A172 (cell line): ENCODE data around the gene SMIM38. TPM values are rescaled to one million over a fixed set of nuclear protein-coding genes. Genes with fewer than 3 reads are reported as not detected.
"Not testable (repeated sequence)": the region's sequence is repeated elsewhere in the genome, so short reads cannot be mapped to it uniquely, and the experiment has no call there.

ENCODE experiments used
- DNase-seq: peaks from one replicate; pipeline ENCODE4 v3.0.0-alpha.2; 2015; ENCODE audit warnings: low spot score
- total RNA-seq: library from RNA; depleted of rRNA; stranded (reverse); fragments of >200 nt; shearing (Covaris generic); gene quantifications from 2 replicates; pipeline ENCODE4 v1.2.3, GENCODE V29; 2014

SMIM38 gene
- total RNA-seq, 1 experiment from 2014 or later: 1.8 TPM

DNA sequence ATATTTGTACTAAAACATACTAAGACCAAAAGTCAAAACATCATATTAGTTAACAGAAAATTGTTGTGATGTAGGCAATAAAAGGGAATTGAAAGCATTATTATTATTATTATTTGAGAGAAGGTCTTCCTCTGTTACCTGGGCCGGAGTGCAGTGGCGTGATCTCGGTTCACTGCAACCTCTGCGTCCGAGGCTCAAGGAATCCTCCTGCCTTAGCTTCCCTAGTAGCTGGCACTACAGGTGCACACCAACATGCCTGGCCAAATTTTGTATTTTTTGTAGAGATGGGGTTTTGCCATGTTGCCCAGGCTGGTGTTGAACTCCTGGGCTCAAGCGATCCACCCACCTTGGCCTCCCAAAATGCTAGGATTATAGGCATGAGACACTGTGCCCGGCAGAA is 15.6 kb upstream of the SMIM38 start:
- not testable (repeated sequence) for DNase-seq

DNA sequence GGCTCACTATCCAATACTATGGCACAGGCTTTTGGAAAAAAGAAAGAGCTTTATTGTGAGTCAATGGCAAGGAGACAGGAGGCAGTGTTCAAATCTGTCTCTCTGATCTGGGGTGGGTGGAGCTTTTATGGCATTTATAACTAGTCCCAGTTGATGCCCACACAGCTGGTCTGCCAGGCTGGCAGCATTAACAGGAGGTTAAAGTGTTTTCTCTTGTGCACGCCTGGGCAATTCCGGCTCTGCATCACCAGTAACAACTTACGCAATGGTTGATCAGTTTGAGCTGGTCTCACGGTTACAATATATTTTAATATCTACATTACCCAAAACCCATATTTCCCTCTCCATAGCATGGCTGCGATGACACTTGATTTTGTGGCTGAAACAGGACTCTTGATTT is 15.1 kb upstream of the SMIM38 start:
- DNase-seq: no peak

DNA sequence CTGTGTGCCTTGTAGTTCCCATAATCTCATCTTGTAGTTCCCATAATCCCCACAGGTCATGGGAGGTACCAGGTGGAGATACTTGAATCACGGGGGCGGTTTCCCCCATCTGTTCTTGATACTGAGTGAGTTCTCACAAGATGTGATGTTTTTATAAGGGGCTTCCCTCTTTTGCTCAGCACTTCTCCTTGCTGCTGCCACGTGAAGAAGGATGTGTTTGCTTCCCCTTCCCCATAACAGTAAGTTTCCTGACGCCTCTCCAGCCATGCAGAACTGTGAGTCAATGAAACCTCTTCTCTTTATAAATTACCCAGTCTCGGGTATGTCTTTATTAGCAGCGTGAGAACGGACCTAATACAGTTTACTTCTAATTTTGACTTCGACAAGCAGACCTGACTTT is 14.0 kb upstream of the SMIM38 start:
- no peak for DNase-seq

DNA sequence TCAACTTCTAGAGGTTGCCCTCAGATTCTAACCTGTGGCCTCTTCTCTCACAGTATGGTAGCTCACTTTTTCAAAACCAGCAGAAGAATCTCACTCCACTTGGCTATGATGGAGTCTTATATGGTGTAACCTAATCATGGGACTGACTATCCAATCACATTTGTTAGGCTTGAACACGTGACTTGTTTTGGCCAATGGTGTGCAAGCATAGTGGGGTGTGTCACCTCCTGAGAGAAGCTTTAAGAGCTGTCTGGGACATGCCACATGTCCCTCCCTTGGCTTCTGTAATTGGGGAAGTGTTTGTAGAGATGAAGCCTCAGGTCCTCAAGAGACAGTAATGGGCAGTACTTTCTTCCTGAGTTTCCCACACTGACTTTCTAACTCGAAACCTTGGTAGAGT is 12.8 kb upstream of the SMIM38 start:
- DNase-seq: no peak

DNA sequence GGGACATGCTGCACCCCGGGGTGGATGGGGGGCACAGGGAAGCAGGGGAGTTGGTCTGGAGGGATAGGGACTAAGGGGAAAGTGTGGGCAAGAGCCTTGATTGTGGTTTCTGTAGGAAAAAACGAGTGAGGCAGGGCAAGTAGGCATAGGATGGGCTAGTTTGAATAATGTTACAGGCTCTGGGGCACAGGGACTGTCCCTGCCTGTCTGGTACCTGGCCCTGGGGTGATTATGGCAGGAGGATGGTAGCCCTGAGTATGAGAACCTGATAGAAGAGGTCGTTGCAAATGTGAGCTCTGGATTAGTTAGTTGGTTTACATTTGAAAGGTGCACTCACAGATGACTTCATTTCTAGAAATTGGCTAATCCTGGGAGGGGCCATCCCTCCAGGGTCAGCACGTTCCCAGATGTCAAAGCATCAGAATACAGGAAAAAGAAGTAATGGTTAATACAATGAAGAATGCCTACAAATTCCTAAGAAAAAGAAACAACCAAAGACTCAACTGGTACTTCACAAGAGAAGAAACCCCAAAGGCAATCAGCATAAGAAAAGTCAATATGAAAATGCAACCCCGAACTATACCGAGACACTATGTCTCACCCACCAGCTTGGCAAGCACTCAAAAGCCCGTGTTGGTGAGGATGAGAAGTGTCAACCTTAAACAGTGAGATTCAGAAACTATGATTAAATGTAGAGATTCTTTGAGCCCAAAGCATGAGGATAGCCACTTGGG is 11.3 kb upstream of the SMIM38 start:
- DNase-seq: no peak

DNA sequence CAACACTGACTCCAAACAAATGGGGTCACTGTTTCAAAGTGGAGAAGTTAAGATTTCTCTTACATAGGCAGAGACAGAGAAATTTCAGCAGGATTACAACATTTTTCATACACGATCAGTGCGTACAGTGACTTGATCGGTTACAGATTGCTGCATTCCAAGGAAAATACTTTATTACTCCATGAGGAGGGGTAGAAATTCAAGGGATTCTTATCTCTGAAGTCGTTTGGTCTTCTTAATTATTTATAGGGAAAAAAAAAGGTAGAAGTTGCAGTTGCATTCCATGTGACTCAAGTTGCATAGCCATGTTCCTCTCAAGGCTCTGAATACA is 10.7 kb upstream of the SMIM38 start:
- no peak for DNase-seq

DNA sequence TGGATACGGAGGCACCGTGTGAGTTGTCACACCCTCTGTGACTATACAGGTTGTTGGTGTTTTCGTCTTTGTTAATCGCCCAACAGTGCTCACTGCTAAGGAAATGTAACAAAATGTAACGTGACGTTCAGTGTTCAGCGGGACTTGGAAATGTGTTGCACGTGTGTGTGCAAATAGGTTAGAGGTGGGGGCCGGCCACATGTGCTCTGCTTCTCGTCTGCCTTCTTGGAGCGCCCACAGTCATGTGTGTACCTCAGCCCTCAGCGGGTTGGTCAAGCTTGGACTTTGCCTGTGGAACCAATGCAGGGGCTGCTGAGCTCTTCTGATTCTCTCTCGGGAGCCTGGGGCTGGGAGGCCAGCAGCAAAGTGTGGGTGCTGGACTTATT is 7.4 kb upstream of the SMIM38 start:
- no peak for DNase-seq

DNA sequence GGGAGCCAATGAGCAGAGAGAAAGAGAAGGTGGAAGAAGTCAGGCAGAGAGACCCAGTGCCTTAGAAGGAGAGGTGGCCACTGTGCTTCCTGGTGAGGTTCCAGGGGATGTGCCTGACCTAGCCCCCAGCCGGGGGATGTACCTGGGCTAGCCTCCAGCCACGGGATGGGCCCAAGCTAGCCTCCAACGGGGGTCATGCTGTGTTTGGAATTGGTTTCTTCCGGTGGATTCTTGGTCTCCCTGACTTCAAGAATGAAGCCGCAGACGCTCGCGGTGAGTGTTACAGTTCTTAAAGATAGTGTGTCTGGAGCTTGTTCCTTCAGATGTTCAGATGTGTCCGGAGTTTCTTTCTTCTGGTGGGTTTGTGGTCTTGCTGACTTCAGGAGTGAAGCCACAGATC is 6.9 kb upstream of the SMIM38 start:
- no peak for DNase-seq

DNA sequence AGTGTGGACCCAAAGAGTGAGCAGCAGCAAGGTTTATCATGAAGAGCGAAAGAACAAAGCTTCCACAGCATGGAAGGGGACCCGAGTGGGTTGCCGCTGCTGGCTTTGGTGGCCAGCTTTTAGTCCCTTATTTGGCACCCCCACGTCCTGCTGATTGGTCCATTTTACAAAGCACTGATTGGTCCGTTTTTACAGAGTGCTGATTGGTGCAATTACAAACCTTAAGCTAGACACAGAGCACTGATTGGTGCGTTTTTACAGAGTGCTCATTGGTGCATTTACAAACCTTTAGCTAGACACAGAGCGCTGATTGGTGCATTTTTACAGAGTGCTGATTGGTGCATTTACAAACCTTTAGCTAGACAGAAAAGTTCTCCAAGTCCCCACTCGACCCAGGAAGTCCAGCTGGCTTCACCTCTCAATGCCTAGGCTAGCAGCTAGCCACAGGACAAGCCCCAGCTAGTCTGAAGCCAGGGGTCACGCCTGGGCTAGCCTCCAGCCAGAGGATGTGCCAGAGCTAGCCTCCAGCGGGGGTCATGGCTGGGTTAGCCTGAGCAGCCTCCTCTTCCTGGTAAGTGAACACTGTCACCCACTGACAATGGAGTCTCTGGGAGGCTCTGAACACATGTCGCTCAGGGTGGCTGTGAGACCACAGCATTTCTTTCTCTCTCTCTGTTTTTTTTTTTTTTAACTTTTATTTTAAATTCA is 6.2 kb upstream of the SMIM38 start:
- not testable (repeated sequence) for DNase-seq

DNA sequence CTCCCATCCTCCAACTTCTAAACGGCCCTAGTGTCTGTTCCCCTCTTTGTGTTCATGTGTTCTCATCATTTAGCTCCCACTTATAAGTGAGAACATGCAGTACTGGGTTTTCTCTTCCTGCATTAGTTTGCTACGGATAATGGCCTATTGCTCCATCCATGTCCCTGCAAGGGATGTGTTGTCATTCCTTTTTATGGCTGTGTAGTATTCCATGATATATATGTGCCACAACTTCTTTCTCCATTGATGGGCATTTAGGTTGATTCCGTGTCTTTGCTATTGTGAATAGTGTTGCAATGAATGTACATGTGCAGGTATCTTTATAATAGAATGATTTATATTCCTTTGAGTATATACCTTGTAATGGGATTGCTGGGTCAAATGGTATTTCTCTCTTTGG is 5.6 kb upstream of the SMIM38 start:
- no peak for DNase-seq

DNA sequence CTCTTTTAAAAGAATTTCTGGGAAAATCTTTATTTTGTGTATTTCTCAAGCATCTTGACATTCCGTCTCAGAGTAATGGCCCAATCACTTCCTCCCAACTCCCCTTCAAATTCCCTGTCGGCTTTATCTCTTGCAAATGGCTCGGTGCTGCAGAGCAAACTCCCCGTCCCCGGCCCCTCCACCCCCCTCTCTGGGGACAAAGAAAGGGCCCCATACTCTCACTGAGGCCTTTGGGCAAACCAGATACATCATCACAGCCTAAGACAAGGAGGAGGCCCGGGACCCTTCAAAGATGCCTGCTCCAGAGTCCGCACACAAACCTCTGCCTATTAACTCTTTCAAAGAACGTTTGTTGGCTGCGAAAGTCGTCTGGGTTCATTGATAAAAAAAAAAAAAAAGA is 3.9 kb upstream of the SMIM38 start:
- no peak for DNase-seq

DNA sequence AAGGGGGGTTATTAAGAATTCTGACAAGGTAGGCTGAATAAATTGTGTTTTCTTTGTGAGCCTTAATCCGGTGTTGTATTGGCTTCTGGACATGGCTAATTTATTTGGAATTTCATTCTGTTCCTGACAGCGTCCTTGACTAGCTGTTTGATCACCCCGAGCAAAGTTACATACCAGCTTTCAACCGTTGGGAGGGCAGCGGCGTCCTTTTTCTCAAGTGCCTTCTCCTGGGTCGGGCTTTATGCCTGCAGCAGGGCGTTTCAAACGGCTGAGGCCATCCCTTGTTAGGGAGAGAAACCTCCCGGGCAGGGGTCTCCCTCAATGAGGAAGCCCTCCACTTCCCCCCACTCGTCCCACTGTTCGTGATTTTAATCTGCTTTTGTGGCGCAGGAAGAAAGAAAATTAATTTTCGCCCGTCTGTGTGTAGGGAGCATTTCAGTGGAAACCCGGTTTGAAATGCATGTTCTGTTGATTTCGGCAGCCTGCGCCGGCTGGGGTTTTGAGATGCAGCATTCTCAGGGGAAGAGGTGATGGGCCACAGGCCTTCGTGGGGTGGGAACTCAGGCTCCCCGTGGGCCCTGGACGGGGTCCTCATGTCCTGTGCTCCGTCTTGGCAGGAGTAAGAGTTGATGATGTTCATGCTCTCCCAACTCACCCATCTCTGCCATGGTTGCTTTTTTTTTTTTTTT is 2.9 kb upstream of the SMIM38 start:
- DNase-seq: no peak

DNA sequence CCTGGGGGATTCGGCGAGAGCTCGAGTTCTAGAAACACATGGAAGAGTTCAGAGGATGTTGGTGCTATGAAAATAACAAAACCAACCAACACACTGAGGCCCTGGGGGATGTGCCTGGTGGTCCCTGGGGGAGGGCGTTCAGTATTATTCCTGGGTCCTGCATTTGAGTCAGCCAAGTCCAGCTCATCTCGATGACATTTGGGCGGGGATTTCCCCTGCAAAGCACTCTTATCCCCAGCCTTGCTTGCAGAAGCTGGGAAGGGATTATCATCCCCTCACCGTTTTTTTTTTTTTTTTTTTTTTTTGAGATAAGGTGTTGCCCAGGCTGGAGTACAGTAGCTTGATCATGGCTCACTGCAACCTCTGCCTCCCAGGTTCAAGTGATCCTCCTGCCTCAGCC is 2.1 kb upstream of the SMIM38 start:
- DNase-seq: peak; percentile 52

DNA sequence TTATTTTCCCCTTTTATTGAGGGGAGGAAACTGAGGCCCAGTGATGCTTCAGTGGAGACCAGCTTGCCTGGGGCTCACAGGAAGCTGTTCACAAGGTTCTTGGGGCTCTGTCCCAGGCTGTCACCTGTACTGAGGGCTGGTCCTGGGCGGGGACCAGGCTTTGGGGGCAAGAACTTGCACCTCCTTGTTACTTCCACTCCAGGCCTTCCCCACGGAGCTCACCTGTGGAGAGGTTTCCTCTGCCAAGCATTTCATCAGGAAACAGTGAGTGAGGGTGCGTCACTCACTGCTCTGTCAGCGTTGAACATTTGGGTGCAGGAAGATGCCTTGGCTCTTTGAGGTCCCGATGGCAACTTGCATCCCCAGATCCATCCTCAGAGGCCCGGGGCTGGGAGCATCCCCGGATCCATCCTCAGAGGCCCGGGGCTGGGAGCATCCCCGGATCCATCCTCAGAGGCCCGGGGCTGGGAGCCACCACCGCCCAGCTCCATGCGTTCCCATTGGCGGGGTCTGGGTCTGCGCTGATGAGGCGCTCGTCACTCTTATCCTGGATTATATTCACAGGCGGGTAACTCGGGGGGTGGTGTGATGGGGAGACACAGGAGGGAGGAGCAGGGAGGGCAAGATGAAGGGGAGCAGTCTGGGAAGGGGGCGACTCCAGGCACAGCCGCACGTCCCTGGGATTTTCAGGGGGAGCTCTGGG is 1.4 kb upstream of the SMIM38 start:
- DNase-seq: no peak

DNA sequence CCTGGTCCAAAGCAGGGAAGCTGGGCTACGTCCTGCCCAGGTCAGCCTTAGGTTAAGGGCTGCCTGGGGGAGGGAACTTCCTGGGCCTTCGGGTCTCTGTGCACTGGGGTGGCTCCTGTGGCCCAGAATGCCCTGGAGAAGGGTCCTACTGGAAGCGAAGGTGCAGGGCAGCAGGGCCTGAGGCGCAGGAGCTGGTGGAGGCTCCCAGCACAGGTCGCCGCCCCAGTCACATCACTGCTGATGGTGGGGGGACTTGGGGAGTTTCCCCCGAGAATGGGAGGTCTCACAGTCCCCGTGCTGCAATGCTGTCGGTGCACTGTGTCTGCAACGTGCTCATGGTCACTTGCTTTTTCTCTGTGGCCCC is 815 bp upstream of the SMIM38 start:
- DNase-seq: no peak

DNA sequence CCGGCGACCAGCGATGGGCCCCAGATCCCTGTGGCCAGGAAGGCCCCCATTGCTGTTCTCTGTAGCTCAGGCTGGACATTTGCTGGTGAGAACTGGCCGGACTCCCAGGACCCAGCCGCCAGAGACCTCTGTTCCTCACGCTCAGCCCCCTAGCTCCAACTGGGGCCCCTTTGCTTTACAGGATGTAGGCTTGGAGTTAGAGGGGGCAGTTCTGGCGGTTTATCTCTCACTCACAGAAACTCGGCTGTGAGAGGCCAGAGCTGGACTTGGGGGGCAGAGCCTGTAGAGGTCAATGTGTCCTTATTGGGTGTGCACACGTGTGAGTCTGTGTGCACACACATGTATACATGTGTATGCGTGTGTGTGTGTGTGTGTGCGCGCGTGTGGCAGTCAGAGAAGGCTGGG is 502 bp downstream of the SMIM38 start:
- DNase-seq: no peak

DNA sequence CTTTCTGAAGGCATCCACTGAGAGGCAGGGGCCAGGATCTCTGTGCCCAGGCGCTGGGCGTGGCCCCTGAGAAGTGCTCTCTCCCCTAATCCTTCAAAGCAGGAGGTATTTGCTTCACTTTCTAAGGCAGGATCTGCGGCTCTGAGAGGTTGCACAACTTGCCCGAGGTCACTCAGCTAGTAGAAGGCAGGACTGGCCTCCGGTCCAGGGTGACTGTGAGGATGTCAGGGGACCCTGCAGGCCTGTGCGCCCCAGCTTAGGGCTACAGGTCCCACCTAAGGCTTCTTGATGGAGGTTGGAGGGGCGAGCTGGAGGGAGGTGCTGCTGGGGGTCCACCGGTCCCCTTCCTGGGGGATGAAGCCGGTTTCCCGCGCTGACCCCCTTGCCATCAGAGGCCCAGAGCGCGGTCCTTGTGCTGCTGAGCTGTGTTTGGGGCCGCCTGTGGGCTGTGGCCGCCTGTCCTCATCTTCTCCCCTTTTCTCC is 979 bp downstream of the SMIM38 start:
- DNase-seq: no peak

DNA sequence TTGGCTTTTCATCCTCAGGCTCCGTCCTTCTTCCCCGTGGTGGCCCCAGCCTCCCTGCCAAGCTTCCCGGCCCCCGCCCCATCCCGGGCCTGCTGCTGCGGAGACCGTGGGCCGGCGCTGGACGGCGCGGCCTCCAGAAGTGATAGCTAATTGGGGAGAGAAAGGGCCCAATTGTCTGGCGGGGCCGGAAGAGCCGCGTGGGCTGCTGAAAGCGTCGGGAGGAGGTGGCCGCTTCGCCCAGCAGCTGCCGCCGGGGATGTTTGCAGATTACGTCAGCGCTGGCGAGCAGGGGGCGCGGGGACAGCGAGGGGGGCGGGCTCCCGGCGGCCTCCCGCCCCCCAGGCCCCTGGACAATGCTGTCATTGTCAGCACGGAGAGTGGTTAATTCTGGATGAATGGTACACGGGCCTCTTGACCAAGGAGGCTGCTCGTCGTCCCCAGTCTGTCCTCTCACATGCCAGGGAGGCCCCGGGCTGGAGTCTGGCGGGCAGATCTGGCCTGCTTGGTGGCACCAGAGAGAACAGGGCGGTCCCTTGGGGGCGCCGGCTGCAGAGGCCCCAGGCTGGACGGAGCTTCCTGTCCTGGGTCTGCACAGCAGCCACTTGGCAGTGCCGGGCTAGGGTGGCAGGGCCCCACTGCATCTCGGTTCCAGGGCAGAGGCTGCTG is 1.6 kb downstream of the SMIM38 start:
- no peak for DNase-seq

DNA sequence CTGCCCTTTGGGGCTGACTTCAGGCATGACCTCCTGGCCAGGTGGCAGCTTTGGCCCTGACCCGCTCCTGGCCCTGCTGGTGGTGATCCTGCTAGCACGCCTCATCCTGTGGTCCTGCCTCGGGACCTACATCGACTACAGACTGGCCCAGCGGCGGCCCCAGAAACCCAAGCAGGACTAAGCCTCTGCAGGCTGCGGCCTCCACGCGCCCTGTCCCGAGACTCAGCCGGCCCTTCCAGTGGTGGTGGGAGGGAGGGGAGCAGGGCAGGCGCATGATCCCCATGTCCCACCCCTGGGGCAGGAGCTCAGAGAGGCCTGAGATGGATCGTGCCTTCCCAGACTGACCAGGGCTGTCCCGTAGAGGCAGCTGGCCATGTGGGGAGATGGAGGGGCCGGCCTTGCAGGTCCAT is 2.1 kb downstream of the SMIM38 start:
- DNase-seq: no peak

DNA sequence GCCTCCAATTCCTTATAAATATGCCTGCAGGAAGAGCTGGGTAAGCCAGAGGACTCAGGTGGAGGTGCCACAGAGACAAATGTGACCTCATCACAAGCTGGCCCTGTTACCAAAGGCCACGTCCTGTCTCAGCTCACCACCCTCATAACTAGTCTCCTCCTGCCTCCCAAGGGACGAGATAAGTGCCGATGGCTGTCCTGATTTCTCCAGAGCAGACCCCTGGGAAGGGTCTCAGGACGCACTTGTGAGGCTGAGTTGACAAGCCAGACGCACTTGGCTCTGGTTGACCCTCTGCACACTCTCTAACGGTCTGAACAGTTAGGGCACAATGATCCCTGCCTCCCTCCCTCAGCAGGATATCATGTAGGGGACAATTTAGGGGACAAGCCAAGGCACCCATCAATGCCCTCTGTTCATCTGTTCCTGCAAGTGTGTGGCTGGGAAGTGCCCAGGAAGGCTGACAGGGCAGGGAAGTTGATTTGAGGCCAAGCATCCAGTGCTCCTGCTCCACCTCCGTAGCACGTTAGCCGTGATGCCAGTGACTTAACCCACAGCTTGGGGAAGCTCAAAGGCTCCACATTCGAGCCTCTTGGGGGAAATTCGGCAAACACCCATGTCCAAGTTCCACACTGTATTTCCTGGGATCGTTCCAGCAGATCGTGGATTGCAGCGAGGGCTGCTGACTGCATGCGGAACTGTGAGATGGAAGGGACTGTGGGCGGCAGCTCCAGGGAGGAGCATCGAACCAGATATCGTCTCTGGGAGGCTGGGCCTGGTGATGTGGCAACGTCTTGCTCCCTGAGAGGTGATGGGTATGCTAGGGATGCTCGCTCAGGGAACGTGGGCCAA is 2.8 kb downstream of the SMIM38 start:
- no peak for DNase-seq
